NK-92 (cell line): ENCODE data around the gene WWP2.

Experiments
- DNase-seq: peaks from one replicate; lab custom pipeline; 2025; ENCODE audit not compliant: unreplicated experiment; lab: John Stamatoyannopoulos, UW

The WWP2 gene

DNA sequence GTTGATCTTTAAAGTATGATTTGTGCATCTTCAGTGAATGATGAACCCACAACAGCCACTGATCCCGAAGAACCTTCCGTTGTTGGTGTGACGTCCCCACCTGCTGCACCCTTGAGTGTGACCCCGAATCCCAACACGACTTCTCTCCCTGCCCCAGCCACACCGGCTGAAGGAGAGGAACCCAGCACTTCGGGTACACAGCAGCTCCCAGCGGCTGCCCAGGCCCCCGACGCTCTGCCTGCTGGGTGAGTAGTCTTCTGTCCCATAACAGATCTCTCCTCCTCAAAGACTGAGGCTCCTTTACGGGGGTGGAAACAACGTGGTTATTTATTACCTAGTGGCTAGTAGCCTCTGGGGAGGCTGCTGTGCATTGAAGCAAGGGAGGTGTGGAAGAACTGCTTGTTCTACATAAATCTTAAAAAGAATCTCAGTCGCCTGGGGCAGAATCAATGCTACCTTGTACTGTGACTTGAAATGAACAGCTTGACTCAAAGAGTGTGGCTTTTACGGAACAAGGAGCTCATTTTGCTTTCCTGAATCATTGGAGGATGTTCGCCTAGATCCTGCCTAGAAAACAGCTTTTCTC lies 126.0 kb downstream of the WWP2 start:
- DNase-seq: no peak

- no peak for DNase-seq
Measured at GRCh38 chr16:69889295-69889964, 127.3 kb downstream of the WWP2 start.

DNA sequence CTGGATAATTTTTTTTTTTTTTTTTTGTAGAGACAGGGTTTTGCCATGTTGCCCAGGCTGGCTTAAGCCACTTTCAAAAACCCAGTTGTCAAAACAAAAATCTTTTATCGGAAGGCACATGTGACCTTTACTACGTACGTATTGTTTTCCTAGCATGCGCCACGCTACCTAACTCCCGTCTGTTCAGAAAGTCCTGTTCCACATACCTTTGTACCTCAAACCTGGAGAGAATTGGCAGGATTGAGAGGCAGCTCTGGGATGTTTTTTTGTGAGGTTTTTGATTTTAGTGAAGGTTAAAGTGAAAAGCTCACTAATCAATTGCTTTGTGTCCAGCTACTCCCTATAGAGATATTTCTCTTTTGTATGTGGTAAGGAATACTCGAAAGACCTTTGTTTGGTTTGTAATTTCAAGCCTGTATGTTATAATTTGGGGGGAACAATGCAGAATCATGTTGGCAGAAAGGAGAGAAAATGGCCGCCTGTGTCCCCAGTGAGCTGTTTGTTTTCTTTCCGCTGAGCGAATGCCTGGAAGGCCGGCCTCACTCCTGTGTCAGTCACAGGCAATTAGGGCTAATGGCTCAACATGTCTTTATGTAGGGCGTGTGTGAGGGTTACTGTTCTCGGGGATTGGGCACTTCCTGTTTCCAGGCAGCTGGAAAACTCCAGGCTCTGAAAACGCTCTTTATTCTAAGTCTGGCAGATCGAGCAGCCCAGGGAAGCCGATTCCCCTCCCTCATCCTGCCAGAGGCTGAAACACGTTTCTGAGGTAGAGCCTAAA lies 128.2 kb downstream of the WWP2 start:
- no peak for DNase-seq

GRCh38 chr16:69890892-69891282 lies 128.8 kb downstream of the WWP2 start:
- DNase-seq: no peak

DNA sequence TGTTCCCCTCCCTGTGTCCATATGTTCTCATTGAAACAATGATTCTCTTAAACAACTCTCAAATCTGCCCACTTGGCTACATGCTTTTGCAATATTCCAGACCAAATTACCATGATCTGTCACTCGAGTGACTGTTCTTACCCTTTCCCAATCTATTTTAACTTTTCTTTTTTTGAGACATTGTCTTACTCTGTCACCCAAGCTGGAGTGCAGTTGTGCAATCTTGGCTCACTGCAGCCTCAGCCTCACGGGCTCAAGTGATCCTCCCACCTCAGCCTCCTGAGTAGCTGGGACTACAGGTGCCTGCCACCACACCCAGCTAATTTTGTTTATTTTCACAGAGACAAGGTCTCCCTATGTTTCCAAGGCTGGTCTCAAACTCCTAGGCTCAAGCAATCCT lies 130.2 kb downstream of the WWP2 start:
- DNase-seq: no peak

DNA sequence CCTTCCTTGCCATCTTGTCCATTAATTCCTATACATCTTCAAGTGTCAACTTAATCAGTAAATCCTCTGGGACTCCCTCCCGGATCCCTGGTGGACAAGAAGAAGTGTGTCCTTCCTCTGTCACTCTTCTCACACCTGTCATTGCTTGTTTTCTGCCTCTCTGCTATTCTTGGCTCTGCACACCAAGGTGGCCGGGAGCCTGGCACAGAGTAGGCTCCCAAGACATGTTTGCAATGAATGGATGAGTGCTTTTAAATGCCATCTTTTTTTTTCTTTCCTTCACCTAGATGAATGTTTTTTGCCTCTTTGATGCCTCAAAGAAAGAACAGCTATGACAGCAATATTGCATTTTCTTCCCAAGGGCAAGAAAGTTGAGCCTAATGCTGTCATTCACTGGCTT lies 131.0 kb downstream of the WWP2 start:
- DNase-seq: no peak

DNA sequence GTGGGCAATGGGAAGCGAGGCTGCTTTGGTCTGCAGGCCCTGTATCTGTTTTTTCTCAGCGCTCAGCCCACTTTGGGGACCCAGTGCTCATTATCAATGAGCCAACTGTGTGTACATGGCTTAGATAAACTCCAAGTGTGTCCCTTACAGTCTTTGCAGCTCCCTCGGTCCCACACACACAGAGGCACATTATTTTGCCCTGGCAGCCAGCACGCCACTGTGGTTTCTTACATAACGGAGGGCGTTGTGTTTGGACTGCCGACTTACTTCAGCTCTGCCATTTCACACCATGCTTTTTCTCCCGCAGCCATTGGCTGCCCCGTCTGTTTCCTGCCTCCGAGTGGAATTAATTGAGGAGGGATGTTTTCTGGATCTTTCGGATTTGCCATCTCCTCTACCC lies 132.5 kb downstream of the WWP2 start:
- DNase-seq: no peak

DNA sequence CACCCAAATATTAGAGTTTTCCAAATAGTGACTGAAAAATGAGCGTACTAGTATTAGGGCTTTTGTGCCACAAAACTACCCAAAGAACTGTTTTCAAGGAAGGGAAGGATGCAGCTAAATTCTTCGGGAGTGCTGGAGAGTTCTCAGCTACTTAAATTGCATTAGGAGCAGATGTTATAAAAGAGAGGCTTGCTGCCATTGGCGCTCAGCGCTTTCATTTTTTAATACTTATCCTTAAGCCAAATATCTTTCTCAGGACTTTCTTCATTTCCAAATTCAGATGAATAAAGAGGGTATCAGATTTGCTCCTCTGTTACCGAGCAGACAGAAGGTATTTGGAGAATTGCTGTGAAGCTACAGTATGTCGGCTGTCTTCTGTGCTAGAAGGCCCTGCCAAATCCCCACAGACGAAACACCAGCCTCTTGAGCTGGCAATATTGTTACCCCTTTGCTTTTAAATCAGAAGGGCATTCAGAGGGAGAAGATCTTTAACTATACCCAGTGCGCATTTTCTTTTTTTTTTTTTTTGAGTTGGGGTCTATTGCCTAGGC lies 141.8 kb downstream of the WWP2 start:
- no peak for DNase-seq

- no peak for DNase-seq
Measured at GRCh38 chr16:69904495-69905170, 142.5 kb downstream of the WWP2 start.

DNA sequence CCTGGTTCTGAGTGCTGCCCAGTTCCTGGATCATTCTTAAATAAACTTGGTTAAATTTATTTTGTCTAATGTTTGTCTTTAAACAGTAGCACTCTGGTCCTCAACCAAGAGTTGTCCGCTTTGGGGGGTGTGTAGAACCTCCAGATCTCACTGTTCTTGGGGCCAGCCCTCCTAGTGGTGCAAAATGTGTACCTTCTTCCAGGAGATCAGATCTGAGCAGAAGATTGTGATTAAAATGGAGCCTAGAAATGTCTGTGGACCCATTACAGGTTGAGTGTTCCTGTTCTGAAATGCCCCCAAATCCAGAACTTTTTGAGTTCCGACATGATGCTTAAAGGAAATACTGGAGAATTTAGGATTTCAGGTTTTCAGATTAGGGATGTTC lies 143.0 kb downstream of the WWP2 start:
- DNase-seq: no peak

- DNase-seq: no peak
Measured at GRCh38 chr16:69906838-69907401, 144.8 kb downstream of the WWP2 start.

DNA sequence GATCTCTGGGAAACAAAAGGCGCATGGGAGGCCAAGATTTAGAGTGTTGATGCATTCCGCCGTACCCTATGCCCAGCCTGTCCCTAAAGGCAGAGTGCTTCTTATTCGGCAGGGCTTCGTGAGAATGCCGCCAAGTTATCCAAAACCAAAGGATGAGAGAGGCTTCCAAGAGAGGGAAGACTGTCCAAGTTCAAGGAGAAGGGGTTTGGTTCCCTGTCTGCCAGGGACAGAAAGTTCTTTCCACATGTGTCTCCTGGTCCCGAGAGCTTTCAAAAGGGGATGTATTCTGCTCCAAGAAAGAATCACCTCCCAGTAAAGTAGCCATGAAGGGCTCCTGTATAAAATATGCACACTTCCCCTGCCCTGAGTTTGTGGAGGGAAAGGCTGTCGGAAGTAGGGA lies 146.9 kb downstream of the WWP2 start:
- DNase-seq: no peak

DNA sequence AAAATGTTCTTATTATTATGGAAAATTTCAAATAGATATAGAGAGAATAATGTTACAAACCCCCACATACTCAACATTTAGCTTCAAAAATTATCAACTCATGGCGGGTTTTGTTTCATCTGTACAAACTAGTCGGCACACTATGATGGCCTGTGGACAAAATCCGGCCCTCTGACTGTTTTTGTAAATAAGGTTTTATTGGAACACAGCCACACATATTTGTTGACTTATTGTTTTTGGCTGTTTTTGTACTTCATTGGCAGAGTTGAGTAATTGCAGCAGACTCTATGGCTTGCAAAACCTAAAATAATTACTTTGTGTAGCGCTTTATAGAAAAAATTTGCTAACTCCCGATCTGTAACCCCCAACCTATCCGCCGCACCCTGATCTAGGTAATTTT lies 147.6 kb downstream of the WWP2 start:
- DNase-seq: no peak

GRCh38 chr16:69910964-69911363 lies 148.8 kb downstream of the WWP2 start:
- no peak for DNase-seq

GRCh38 chr16:69916462-69916861 lies 154.3 kb downstream of the WWP2 start:
- DNase-seq: no peak

GRCh38 chr16:69917311-69917710 lies 155.2 kb downstream of the WWP2 start:
- no peak for DNase-seq

GRCh38 chr16:69917739-69918138 lies 155.6 kb downstream of the WWP2 start:
- DNase-seq: no peak

GRCh38 chr16:69918241-69918640 lies 156.1 kb downstream of the WWP2 start:
- DNase-seq: no peak

DNA sequence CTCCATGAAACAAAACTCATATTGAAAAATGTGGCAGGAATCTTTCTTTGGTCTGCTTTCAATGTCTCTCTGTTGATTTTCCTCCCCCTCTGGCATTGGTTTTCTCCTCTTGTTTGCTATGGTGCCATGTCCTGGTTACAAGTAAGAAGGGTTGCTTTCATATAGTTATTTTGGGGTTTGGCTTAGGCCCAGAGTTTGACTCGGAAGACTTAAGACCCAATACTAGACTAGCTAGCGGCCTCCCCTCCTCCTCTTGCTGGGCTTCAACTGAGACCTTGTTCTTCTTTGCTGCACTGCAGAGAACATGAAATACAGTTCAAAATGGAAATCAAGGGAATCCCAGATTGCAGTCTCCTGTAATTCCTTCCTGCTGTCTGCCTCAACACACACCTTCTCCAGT lies 159.0 kb downstream of the WWP2 start:
- no peak for DNase-seq

- no peak for DNase-seq
Measured at GRCh38 chr16:69922200-69922599, 160.1 kb downstream of the WWP2 start.

GRCh38 chr16:69924041-69924775 lies 162.1 kb downstream of the WWP2 start:
- no peak for DNase-seq
